SU-DHL-6 (cell line): Measurements from ENCODE around the gene CLIC1.

Source experiments
- H2AFZ ChIP-seq: fragments of 200-600 bp; sonication (generic); 2 replicates; pipeline ENCODE4 v1.6.1; 2014; ENCODE audit warnings: low read depth, mild to moderate bottlenecking, moderate library complexity, mixed read lengths, antibody characterized with exemption, low read length; ENCODE audit not compliant: severe bottlenecking
- H3F3A ChIP-seq: fragments of 200-600 bp; shearing (Covaris generic); 2 replicates; pipeline ENCODE4 v1.6.0; 2016; ENCODE audit warnings: antibody characterized with exemption, mild to moderate bottlenecking; ENCODE audit not compliant: insufficient read depth
- H3K27ac ChIP-seq: fragments of 200-600 bp; sonication (generic); 2 replicates; pipeline ENCODE4 v1.5.1; 2016; ENCODE audit warnings: low read depth, mild to moderate bottlenecking, low read length, moderate library complexity, mixed read lengths
- H3K27me3 ChIP-seq: fragments of 200-600 bp; sonication (generic), shearing (Covaris generic); 2 replicates; pipeline ENCODE4 v1.6.0; 2014; ENCODE audit warnings: mild to moderate bottlenecking, low read length
- H3K36me3 ChIP-seq: fragments of 200-600 bp; sonication (generic); 2 replicates; pipeline ENCODE4 v1.6.1; 2014; ENCODE audit warnings: mild to moderate bottlenecking, low read length, mixed read lengths
- H3K4me2 ChIP-seq: fragments of 300-600, 200-600 bp; shearing (Covaris generic), sonication (generic); 2 replicates; pipeline ENCODE4 v1.6.0; 2014; ENCODE audit warnings: low read length, low read depth, mild to moderate bottlenecking; ENCODE audit not compliant: poor library complexity, severe bottlenecking
- H3K4me3 ChIP-seq: fragments of 200-600 bp; sonication (generic); 2 replicates; pipeline ENCODE4 v1.5.1; 2014; ENCODE audit warnings: antibody characterized with exemption, low read length, mild to moderate bottlenecking, mixed read lengths; ENCODE audit not compliant: insufficient read depth, poor library complexity, severe bottlenecking
- H3K79me2 ChIP-seq: fragments of 200-600 bp; sonication (generic); 2 replicates; pipeline ENCODE4 v1.6.1; 2014; ENCODE audit warnings: mild to moderate bottlenecking, low read length, moderate library complexity; ENCODE audit not compliant: insufficient read depth
- H3K9ac ChIP-seq: fragments of 200-600 bp; sonication (generic); 2 replicates; pipeline ENCODE4 v1.7.0; 2014; ENCODE audit warnings: mild to moderate bottlenecking, low read length
- H3K9me2 ChIP-seq: fragments of 200-600 bp; sonication (generic); replicated peaks from 2 replicates; pipeline ENCODE4 v1.6.1; 2014; ENCODE audit warnings: low read length; ENCODE audit not compliant: insufficient read depth
- H3K9me3 ChIP-seq: fragments of 200-600 bp; sonication (generic); 2 replicates; pipeline ENCODE4 v1.6.1; 2014; ENCODE audit warnings: low read length, mixed read lengths; ENCODE audit not compliant: insufficient read depth
- H4K20me1 ChIP-seq: fragments of 200-600 bp; sonication (generic); 2 replicates; pipeline ENCODE4 v1.6.1; 2014; ENCODE audit warnings: low read depth, mild to moderate bottlenecking, antibody characterized with exemption, low read length, moderate library complexity, mixed read lengths
- CTCF ChIP-seq: fragments of 200-600 bp; sonication (generic); IDR thresholded peaks from one replicate; pipeline ENCODE4 v1.5.1; 2017; ENCODE audit warnings: antibody characterized with exemption, mild to moderate bottlenecking, low read length, moderate library complexity; ENCODE audit not compliant: insufficient read depth, poor library complexity, severe bottlenecking
- EZH2phosphoT487 ChIP-seq: fragments of 200-600 bp; sonication (generic), shearing (Covaris generic); conservative IDR thresholded peaks from 2 replicates; pipeline ENCODE4 v1.6.1; 2018; ENCODE audit warnings: mild to moderate bottlenecking, antibody characterized with exemption, low read length, moderate library complexity, mixed read lengths

CLIC1 gene

GRCh38 chr6:31727034-31727716 lies 9.2 kb downstream of the CLIC1 start:
- peaks cover 24% of the 10 kb centered on the region for H3F3A ChIP-seq
- TF ChIP-seq CTCF (no peak), EZH2phosphoT487 (no peak)

GRCh38 chr6:31725502-31726350 lies 10.6 kb downstream of the CLIC1 start:
- H4K20me1 ChIP-seq = no peaks in the 10 kb centered on the region
- no peak overlapping the region for H3K4me3 ChIP-seq
- no peaks in the 10 kb centered on the region for H3K27me3 ChIP-seq
- no peak overlapping the region for H3K4me2 ChIP-seq
- H3K27ac ChIP-seq = no peak overlapping the region
- no peak overlapping the region for H3K9ac ChIP-seq
- H3K9me3 ChIP-seq = no peaks in the 10 kb centered on the region
- H2AFZ ChIP-seq = no peak overlapping the region
- H3K36me3 ChIP-seq = no peaks in the 10 kb centered on the region
- peaks cover 10% of the 10 kb centered on the region for H3F3A ChIP-seq
- H3K9me2 ChIP-seq = no peaks in the 10 kb centered on the region
- H3K79me2 ChIP-seq = no peaks in the 10 kb centered on the region
- TF ChIP-seq CTCF (no peak), EZH2phosphoT487 (no peak)

More at GRCh38 chr6:31727034-31727716, 9.2 kb downstream of the CLIC1 start:
- Histone ChIP-seq H3K4me2 (no peak overlapping the region), H3K27me3 (no peaks in the 10 kb centered on the region), H3K9me2 (no peaks in the 10 kb centered on the region), H3K9ac (no peak overlapping the region; the same call in 1 of the 2 replicates), H2AFZ (no peak overlapping the region), H3K4me3 (no peak overlapping the region), H4K20me1 (no peaks in the 10 kb centered on the region), H3K79me2 (no peaks in the 10 kb centered on the region), H3K9me3 (no peaks in the 10 kb centered on the region), H3K36me3 (peaks cover 8% of the 10 kb centered on the region; the same call in 1 of the 2 replicates), H3K27ac (no peak overlapping the region)

- TF ChIP-seq CTCF (no peak), EZH2phosphoT487 (no peak)
- Histone ChIP-seq H3K9me2 (no peaks in the 10 kb centered on the region), H3K27ac (no peak overlapping the region), H3K36me3 (no peaks in the 10 kb centered on the region), H3K9ac (no peak overlapping the region), H3K4me3 (no peak overlapping the region), H2AFZ (no peak overlapping the region), H4K20me1 (no peaks in the 10 kb centered on the region), H3K4me2 (no peak overlapping the region), H3F3A (peaks cover 4% of the 10 kb centered on the region; the same call in 1 of the 2 replicates), H3K27me3 (no peaks in the 10 kb centered on the region), H3K9me3 (no peaks in the 10 kb centered on the region), H3K79me2 (no peaks in the 10 kb centered on the region)
Measured at GRCh38 chr6:31723980-31724691, 12.2 kb downstream of the CLIC1 start.
